ENCODE results near the gene LCN10. TPM values are rescaled to one million over a fixed set of nuclear protein-coding genes. Genes with fewer than 3 reads are reported as not detected.

Gene LCN10
- total RNA-seq, 1 experiment from 2014 or later = not detected

GRCh38 chr9:136726118-136726517, 16.6 kb downstream of the LCN10 start:
- DNase-seq (ENCODE audit: unreplicated experiment) = peak; percentile 27
- BruUV-seq (replicated peaks) = no TSS peak
- Mint-ChIP-seq H3K27ac (ENCODE audit: low read depth, unreplicated experiment) (peak overlapping the region; percentile 91), H3K4me3 (ENCODE audit: unreplicated experiment) (peak overlapping the region; percentile 91), H3K27me3 (ENCODE audit: insufficient read depth, unreplicated experiment) (no peaks in the 10 kb centered on the region), H3K4me1 (ENCODE audit: insufficient read depth, unreplicated experiment) (peaks cover 22% of the 10 kb centered on the region), H3K9me3 (ENCODE audit: unreplicated experiment) (no peaks in the 10 kb centered on the region), H3K36me3 (ENCODE audit: insufficient read depth, unreplicated experiment) (peaks cover 69% of the 10 kb centered on the region)
- intact Hi-C loops (cut with micrococcal nuclease) = no loop called here
- TF ChIP-seq CTCF (IDR thresholded peaks at IDR 0.05; ENCODE audit: unreplicated experiment) = no peak
- CTCF ChIA-PET = interaction anchor here (0.9 to 1.6 kb wide), 4 partner anchors 13 to 267 kb away, joined by 3 to 9 read pairs (median 4); no protein-coding TSS in a partner anchor
- POLR2A ChIA-PET = interaction anchor here (1.1 to 5.1 kb wide), 5 partner anchors 12 to 241 kb away, joined by 3 to 44 read pairs (median 4); partner anchors contain the start of gene NOTCH1

- peak; percentile 46 for DNase-seq (ENCODE audit: unreplicated experiment)
- BruUV-seq (replicated peaks) = no TSS peak
- no peak for TF ChIP-seq CTCF (IDR thresholded peaks at IDR 0.05; ENCODE audit: unreplicated experiment)
- no peaks in the 10 kb centered on the region for H3K27me3 Mint-ChIP-seq (ENCODE audit: insufficient read depth, unreplicated experiment)
- POLR2A ChIA-PET = interaction anchor here (0.7 to 5.1 kb wide), 4 partner anchors 12 to 240 kb away, joined by 3 to 44 read pairs (median 4); no protein-coding TSS in a partner anchor
- H3K27ac Mint-ChIP-seq (ENCODE audit: low read depth, unreplicated experiment) = no peak overlapping the region
- CTCF ChIA-PET = interaction anchor here (0.6 to 1.0 kb wide), 6 partner anchors 12 to 332 kb away, joined by 3 to 4 read pairs (median 3); no protein-coding TSS in a partner anchor
- H3K36me3 Mint-ChIP-seq (ENCODE audit: insufficient read depth, unreplicated experiment) = peaks cover 74% of the 10 kb centered on the region
- H3K4me3 Mint-ChIP-seq (ENCODE audit: unreplicated experiment) = peak overlapping the region; percentile 91
- H3K4me1 Mint-ChIP-seq (ENCODE audit: insufficient read depth, unreplicated experiment) = peaks cover 25% of the 10 kb centered on the region
- H3K9me3 Mint-ChIP-seq (ENCODE audit: unreplicated experiment) = no peaks in the 10 kb centered on the region
- intact Hi-C loops (cut with micrococcal nuclease) = no loop called here
Observed at GRCh38 chr9:136725612-136726011, 17.1 kb downstream of the LCN10 start.

- H3K4me1 Mint-ChIP-seq (ENCODE audit: insufficient read depth, unreplicated experiment) = peaks cover 25% of the 10 kb centered on the region
- no peak overlapping the region for H3K27ac Mint-ChIP-seq (ENCODE audit: low read depth, unreplicated experiment)
Observed at GRCh38 chr9:136724772-136725171, 18.0 kb downstream of the LCN10 start.

GRCh38 chr9:136723989-136724388, 18.8 kb downstream of the LCN10 start:
- no peak for DNase-seq (ENCODE audit: unreplicated experiment)
- intact Hi-C loops (cut with micrococcal nuclease) = no loop called here

More at GRCh38 chr9:136724772-136725171, 18.0 kb downstream of the LCN10 start:
- no peak for TF ChIP-seq CTCF (IDR thresholded peaks at IDR 0.05; ENCODE audit: unreplicated experiment)
- Mint-ChIP-seq H3K27me3 (ENCODE audit: insufficient read depth, unreplicated experiment) (no peaks in the 10 kb centered on the region), H3K4me3 (ENCODE audit: unreplicated experiment) (no peak overlapping the region), H3K36me3 (ENCODE audit: insufficient read depth, unreplicated experiment) (peaks cover 79% of the 10 kb centered on the region), H3K9me3 (ENCODE audit: unreplicated experiment) (no peaks in the 10 kb centered on the region)
- intact Hi-C loops (cut with micrococcal nuclease) = no loop called here
- ChIA-PET POLR2A (interaction anchor here (5.1 kb wide), 1 partner anchor 30 kb away, joined by 44 read pairs; no protein-coding TSS in a partner anchor), CTCF (interaction anchor here (0.6 kb wide), 2 partner anchors 40 to 68 kb away, joined by 3 read pairs; no protein-coding TSS in a partner anchor)
- no peak for DNase-seq (ENCODE audit: unreplicated experiment)
- no TSS peak for BruUV-seq (replicated peaks)

More at GRCh38 chr9:136723989-136724388, 18.8 kb downstream of the LCN10 start:
- peaks cover 25% of the 10 kb centered on the region for H3K4me1 Mint-ChIP-seq (ENCODE audit: insufficient read depth, unreplicated experiment)
- no peaks in the 10 kb centered on the region for H3K9me3 Mint-ChIP-seq (ENCODE audit: unreplicated experiment)
- TF ChIP-seq CTCF (IDR thresholded peaks at IDR 0.05; ENCODE audit: unreplicated experiment) = no peak
- H3K4me3 Mint-ChIP-seq (ENCODE audit: unreplicated experiment) = peak overlapping the region; percentile 21
- ChIA-PET CTCF (no interaction called here), POLR2A (interaction anchor here (2.7 kb wide), 1 partner anchor 30 kb away, joined by 11 read pairs; no protein-coding TSS in a partner anchor)
- H3K27ac Mint-ChIP-seq (ENCODE audit: low read depth, unreplicated experiment) = no peak overlapping the region
- peaks cover 79% of the 10 kb centered on the region for H3K36me3 Mint-ChIP-seq (ENCODE audit: insufficient read depth, unreplicated experiment)
- H3K27me3 Mint-ChIP-seq (ENCODE audit: insufficient read depth, unreplicated experiment) = no peaks in the 10 kb centered on the region
- BruUV-seq (replicated peaks) = no TSS peak
